HK-2 (cell line): ENCODE data around the gene KIF21B.
A peak's percentile ranks its signal among the peaks of the same experiment; 100 is the strongest.

Experiments used
- DNase-seq: peaks from one replicate; pipeline ENCODE4 v3.0.0-alpha.2; 2018; ENCODE audit not compliant: unreplicated experiment

Gene KIF21B

DNA sequence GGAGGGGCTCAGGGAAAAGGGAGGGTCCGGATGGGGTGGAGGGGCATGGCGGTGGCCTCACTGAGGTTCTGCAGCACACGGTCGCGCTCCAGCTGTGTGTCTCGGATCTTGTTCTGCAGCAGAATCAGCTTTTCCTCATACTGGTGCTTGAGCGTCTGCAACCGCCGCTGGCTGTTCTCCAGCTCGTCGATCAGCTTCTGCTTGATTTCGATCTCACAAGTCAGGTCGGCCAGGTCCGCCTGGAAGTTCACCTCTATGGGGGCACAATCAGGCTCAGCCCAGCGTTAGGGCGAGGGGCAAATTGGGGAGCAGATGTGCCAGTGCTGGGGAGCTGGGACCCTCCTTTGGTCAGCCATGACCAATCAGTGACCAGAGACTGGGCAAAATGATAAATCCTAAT, 25.2 kb downstream of the KIF21B start:
- no peak for DNase-seq

DNA sequence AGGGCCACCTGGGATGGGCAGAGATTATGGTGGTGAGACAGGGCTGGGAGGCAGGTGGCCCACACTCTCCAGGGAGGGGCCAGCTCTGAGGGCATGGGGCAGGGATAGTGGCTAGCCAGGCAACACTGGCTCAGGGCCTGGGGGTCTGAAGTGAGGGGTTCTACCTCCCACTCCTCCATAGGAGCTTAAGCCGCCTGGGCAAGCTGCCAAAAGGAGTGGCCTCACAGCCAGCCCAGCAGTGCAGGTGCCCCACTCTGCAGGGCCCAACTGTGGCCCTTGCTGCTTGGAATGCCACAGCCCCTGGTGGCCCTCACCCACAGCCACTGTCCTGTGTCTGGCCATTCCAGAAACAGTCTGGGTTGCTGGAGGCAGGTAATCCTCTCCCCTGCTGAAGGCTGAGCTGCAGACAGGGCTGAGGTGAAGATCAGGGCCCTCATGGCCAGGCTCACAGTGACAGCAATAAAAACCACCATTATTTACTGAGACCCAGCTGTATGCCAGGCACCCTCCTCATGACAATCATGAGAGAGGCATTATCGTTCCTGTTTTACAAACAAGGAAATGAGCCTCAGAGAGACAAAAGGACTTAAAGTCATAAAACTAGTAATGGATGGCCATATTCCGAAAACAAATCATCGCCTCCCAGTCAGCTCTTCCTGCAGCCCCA, 31.0 kb downstream of the KIF21B start:
- no peak for DNase-seq

- DNase-seq: no peak
Observed at GRCh38 chr1:200991097-200991614, 32.4 kb downstream of the KIF21B start.

DNA sequence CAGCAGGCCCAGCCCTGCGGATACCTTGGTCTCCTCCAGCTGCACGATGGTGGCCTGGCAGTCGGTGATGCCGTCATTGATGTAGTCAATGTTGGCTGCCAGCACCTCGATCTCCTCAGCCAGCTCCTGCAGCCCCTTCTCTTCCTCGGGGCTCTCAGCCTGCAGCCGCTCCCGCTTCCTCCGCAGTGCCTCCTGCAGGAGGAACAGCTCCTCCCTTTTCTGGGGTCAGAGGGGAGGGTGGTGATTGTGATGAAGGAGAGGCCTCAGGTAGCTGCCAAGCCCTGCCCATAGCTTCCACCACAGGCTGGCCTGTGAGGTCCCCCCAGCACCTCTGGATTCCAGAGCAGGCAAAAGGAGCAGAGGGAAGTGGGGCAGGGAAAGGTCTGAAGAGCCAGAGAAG, 33.4 kb downstream of the KIF21B start:
- DNase-seq: no peak

DNA sequence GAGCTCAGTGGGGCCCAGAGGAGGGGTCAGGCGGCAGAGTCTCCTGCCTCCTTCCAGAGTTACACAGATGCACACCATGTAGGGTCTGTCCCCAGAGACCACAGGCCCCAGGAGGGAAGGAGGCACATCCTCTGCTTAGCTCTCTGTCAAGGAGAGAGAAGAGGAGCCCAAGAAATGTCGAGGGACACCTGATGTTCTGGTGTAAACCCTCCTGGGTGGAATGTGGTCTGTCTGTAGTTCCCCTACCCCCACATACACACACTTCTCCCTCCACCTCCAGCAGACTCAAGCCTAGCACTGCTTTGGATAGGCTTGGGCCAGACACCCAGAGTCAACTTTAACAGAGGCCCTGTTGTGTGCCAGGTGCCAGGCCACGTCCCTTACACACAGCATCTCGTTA, 34.2 kb downstream of the KIF21B start:
- DNase-seq: no peak

- DNase-seq: no peak
Observed at GRCh38 chr1:200988693-200989092, 34.8 kb downstream of the KIF21B start.

GRCh38 chr1:200985481-200985880, 38.0 kb downstream of the KIF21B start:
- no peak for DNase-seq

- no peak for DNase-seq
Observed at GRCh38 chr1:200983035-200983561, 40.4 kb downstream of the KIF21B start.

- no peak for DNase-seq
Observed at GRCh38 chr1:200982071-200982945, 41.2 kb downstream of the KIF21B start.

DNA sequence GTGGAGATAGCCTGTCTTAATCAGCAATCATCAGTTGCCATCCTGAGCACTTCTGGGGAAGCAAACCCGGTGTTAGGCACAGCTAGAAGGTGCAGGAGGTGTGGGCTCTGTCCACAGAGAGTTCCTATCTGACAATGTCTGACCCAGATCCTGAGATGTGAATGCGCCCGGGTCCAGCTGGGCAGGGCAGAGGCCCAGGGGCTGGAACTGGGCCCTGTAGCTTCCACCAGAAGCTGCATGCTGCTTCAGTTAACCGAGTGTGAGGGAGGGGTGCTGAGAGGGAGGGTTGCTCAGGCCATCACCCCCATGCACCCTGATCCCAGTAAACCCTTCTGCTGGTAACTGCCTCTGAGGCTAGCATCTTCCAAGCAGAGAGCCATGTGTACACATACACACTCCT, 42.2 kb downstream of the KIF21B start:
- DNase-seq: no peak

- no peak for DNase-seq
Observed at GRCh38 chr1:200980873-200981272, 42.6 kb downstream of the KIF21B start.

DNA sequence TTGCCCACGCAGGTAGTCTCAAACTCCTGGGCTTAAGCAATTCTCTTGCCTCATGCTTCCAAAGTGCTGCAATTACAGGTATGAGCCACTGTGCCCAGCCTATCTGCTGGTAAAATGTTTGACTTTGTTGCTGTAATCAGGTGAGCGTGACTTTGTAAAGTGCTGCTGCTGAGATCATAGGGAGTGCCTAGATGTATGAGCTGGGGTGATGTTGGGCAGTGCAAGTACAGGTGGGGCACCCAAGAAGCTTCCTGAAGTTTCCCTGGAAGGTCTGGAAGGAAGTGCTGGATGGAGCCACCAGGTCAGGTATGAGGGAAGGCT, 43.1 kb downstream of the KIF21B start:
- no peak for DNase-seq

- DNase-seq: peak; percentile 60
Observed at GRCh38 chr1:200979574-200980451, 43.7 kb downstream of the KIF21B start.

- DNase-seq: no peak
Observed at GRCh38 chr1:200977071-200977754, 46.3 kb downstream of the KIF21B start.

- DNase-seq: no peak
Observed at GRCh38 chr1:200976634-200977033, 46.9 kb downstream of the KIF21B start.

DNA sequence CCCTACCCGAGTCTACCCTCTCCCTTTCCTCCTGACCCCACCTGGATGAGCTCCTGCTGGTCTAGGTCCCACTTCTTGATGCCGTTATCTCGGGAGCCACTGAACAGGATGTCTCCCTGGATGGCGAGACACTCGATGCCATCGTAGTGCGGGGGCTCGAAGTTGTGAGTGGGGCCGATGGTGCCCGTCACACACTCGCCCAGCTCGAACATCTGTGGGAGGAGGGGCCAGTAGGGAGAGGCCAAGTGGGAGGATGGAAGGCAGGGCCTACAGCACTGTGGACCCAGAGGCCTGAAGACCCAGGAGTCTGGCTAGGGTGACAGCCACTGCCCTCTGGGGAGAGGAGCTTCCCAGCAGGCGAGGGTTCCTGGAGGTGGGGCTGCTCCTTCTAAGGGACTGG, 48.1 kb downstream of the KIF21B start:
- DNase-seq: no peak

GRCh38 chr1:200974711-200975110, 48.8 kb downstream of the KIF21B start:
- DNase-seq: no peak

- DNase-seq: no peak
Observed at GRCh38 chr1:200973937-200974657, 49.4 kb downstream of the KIF21B start.

GRCh38 chr1:200972985-200973742, 50.4 kb downstream of the KIF21B start:
- DNase-seq: no peak
